Umbilical cord (tissue), 2 donors: ENCODE measurements around the gene IRF2BP2. TPM values are rescaled to one million over a fixed set of nuclear protein-coding genes. Genes with fewer than 3 reads are reported as not detected.

Experiments
- DNase-seq: peaks from one replicate; pipeline ENCODE4 v3.0.0-alpha.2; 2015; ENCODE audit warnings: low spot score
- total RNA-seq: library from RNA; depleted of rRNA; stranded (reverse); fragments of >200 nt; gene quantifications from one replicate; pipeline ENCODE4 v1.2.3, GENCODE V29; 2014; ENCODE audit warnings: low replicate concordance; ENCODE audit not compliant: insufficient read depth

The IRF2BP2 gene
- total RNA-seq, 1 donor from 2014 or later: 63.8 TPM

- DNase-seq: peak; percentile 95
Measured at GRCh38 chr1:234613128-234613875, 3.3 kb upstream of the IRF2BP2 start.

DNA sequence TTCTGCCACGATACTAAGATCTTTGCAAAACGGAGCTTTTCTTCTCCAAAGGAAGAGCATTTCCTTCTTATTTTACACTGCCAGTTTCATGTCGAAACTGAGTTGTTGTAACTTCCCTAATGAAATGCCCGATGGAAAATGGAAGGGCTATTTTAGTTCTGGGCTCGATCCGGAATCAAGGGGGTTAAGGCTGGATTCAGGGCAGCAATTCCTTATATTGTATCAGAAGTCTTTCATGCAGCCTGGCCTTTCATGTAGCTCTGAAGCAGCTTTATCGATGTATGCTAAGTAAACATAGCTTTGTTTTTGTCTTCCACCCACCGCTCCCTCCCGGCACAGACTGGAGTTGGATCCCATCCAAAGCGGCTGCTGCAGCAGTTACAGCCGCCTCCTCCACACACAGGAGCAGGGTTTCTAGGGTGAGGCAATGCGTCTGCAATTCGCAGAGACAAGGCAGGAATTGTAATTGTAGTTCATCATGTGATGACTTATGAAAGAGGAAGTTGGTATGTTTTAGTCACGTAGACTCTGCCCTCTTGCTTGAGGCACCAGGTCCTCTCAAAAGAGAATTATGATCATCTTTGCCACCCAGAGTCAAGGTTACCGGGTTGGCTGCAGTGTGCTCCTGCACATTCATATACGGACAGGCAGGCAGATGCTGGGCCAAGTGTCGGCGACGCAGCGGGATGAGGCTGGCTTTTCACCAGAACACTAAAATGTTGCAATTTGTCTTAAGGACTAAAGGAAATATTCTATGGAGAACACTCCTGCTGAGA is 2.6 kb upstream of the IRF2BP2 start:
- peak; percentile 99 for DNase-seq

- peak; percentile 59 for DNase-seq
Measured at GRCh38 chr1:234611847-234612351, 1.9 kb upstream of the IRF2BP2 start.

- peak; percentile 89 for DNase-seq
Measured at GRCh38 chr1:234611225-234611846, 1.4 kb upstream of the IRF2BP2 start.

DNA sequence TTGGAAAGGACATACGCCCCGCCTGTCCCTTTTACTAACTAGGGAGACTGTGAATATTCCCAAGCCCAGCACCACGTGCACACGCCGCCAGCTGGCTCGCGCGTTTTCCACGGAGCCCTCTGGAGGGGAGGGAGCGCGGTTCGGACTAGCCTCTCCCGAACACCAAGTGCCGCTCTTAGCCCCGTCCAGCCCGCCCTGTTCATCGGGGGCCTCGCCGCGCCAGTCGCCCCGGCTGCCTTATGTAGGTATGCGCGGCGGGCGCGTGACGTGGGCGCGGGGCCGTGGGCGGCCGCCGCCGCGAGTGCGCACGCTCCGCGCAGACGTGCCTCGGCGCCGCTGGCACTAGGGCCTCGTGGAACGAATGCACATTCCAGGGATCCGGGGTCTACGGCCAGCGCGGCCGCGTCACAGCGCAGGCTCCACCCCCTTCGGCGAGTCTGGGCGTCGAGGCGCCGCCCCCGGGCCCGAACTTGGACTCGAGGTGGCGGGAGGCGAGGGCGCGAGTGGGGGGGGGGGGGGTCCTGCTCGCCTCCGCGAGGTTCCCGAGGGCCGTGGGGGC is 767 bp upstream of the IRF2BP2 start:
- peak; percentile 97 for DNase-seq

DNA sequence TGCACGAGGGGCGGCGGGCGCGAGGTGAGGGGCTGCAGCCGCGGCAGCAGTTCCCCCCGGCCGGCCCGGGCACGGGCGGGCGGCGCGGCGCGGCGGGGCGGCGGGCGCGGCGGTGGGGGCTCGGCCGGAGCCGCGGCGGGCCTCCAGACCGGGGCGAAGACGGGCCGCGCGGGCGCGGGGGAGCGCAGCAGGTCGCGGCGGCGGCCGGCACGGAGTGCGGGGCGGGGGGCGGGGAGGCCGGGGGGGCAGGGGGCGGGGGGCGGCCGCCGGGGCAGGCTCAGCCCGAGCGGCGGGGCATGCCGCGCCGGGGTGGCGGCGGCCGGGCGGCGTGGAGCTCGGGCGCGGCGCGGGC is 311 bp downstream of the IRF2BP2 start:
- DNase-seq: no peak

GRCh38 chr1:234608911-234609690 is 877 bp downstream of the IRF2BP2 start:
- DNase-seq: peak; percentile 42

DNA sequence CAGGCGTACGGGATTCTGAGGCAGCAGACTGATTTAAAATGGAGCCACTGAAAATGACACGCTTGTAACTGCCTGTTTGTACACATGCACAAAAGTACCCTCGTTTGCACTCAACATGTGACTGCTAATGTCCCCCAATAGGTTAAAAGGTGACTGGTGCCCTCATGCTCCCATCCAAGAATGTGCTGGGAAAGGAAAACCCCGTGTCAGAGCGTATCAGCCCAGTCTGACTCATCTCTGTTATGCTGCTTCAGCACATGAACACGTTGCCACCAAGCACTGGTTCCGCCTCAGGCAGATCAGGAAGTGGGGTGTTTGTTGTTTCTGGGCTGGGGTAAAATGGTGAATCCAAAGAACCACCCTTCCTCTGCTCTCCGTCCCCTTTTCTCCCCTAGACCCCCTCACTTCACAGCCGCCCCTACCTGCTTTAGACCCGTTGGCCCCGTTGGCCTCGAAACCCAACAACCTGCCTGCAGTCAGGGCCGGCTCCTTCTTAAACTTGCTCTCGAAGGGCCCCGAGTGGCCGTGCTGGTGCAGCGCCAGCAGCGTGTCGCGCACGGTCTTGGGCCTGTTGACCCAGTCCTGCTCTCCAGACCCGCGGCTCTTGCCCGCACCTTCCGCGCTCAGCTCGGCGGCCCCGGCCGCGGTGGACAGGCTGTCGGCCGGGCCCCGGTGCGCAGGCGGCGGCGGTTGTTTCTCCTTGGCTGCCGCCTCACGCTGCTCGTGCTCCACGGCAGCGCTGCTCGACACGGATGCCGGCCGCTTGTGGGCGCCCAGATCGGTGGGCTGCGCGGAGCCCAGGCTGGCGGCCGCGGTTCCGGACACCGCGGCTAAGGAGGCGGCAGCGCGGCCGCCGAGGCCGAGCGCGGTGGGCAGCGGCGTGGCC is 1.7 kb downstream of the IRF2BP2 start:
- peak; percentile 94 for DNase-seq

GRCh38 chr1:234607109-234608024 is 2.6 kb downstream of the IRF2BP2 start:
- DNase-seq: peak; percentile 51

DNA sequence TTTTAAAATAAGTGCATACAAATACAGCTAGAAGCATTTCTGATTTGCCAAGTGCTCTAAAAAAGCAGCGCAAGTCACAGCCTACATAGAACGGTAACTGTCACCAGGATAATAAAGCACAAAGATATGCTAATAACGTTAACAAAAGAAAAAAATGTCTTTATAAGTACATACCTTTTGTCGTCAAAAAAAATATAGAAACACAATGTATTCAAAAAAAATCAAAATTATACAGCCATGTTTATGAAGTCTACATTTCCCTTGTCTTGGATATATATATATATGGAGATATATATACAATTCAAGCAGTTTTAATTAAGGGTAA is 3.2 kb downstream of the IRF2BP2 start:
- DNase-seq: no peak

DNA sequence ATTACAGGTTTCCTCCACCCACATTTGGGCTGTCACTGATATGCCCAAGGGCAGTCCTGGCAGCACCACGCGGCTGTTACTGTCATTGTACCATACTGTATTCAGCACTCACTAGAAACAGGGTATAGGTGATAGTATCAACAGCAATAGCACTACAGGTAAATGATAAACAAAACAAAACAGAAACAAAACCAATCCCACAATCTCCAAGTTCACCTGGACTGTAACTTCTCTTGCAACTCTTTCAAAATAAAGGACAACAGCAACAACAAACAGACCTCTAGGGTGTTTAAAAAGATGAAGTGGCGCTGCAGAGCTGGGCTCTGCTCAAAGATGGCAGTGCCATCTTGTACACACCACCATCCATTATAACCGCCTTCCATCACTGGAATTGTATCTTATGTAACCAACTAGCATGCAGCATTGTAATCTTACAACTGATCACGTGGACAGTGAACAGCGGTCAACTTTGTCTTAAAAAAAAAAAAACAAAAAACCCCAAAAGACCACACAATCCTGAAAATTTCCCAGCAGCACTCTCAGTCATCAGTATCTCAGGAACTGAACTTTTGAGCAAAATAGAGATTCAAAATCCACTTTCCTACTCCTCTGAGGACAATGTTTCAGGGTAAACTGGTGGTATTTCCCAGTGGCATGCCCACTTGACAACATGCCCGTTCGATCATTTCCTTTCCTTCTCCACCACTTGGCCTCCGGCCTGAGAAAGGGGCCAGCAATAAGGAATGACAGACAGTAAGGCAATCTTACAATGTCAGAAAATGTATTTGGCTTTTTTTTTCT is 3.8 kb downstream of the IRF2BP2 start:
- peak; percentile 52 for DNase-seq

GRCh38 chr1:234605399-234605982 is 4.5 kb downstream of the IRF2BP2 start:
- DNase-seq: no peak

GRCh38 chr1:234604495-234605398 is 5.2 kb downstream of the IRF2BP2 start:
- peak; percentile 62 for DNase-seq

- peak; percentile 54 for DNase-seq
Measured at GRCh38 chr1:234603221-234604204, 6.5 kb downstream of the IRF2BP2 start.

- peak; percentile 93 for DNase-seq
Measured at GRCh38 chr1:234602334-234603220, 7.4 kb downstream of the IRF2BP2 start.
